ENCODE measurements around the gene ARHGAP44.
"Not testable (repeated sequence)": the region's sequence is repeated elsewhere in the genome, so short reads cannot be mapped to it uniquely, and the experiment has no call there.

The ARHGAP44 gene

GRCh38 chr17:12964840-12965239 lies 175.5 kb downstream of the ARHGAP44 start:
- no peak for DNase-seq (ENCODE audit: low spot score)

- DNase-seq (ENCODE audit: low spot score) = no peak
These were observed 176.7 kb downstream of the ARHGAP44 start for GRCh38 chr17:12965988-12966387.

- no peak for DNase-seq (ENCODE audit: low spot score)
These were observed 177.1 kb downstream of the ARHGAP44 start for GRCh38 chr17:12966413-12966812.

GRCh38 chr17:12967962-12968361 lies 178.7 kb downstream of the ARHGAP44 start:
- DNase-seq (ENCODE audit: low spot score) = no peak

GRCh38 chr17:12973496-12974004 lies 184.3 kb downstream of the ARHGAP44 start:
- DNase-seq (ENCODE audit: low spot score) = no peak

GRCh38 chr17:12974005-12974531 lies 184.8 kb downstream of the ARHGAP44 start:
- no peak for DNase-seq (ENCODE audit: low spot score)

GRCh38 chr17:12977008-12977751 lies 187.9 kb downstream of the ARHGAP44 start:
- DNase-seq (ENCODE audit: low spot score) = no peak

GRCh38 chr17:12978787-12979186 lies 189.5 kb downstream of the ARHGAP44 start:
- not testable (repeated sequence) for DNase-seq (ENCODE audit: low spot score)

- no peak for DNase-seq (ENCODE audit: low spot score)
These were observed 189.9 kb downstream of the ARHGAP44 start for GRCh38 chr17:12979246-12979645.

- DNase-seq (ENCODE audit: low spot score) = no peak
These were observed 190.7 kb downstream of the ARHGAP44 start for GRCh38 chr17:12979826-12980500.

- DNase-seq (ENCODE audit: low spot score) = no peak
These were observed 192.9 kb downstream of the ARHGAP44 start for GRCh38 chr17:12982224-12982623.

GRCh38 chr17:12983991-12984884 lies 194.9 kb downstream of the ARHGAP44 start:
- DNase-seq (ENCODE audit: low spot score) = no peak

- DNase-seq (ENCODE audit: low spot score) = no peak
These were observed 196.4 kb downstream of the ARHGAP44 start for GRCh38 chr17:12985431-12986293.

GRCh38 chr17:12987120-12987519 lies 197.8 kb downstream of the ARHGAP44 start:
- DNase-seq (ENCODE audit: low spot score) = no peak

GRCh38 chr17:12990041-12990808 lies 200.9 kb downstream of the ARHGAP44 start:
- no peak for DNase-seq (ENCODE audit: low spot score)

- no peak for DNase-seq (ENCODE audit: low spot score)
These were observed 201.6 kb downstream of the ARHGAP44 start for GRCh38 chr17:12990926-12991325.

- no peak for DNase-seq (ENCODE audit: low spot score)
These were observed 203.4 kb downstream of the ARHGAP44 start for GRCh38 chr17:12992676-12993075.

GRCh38 chr17:12993631-12994030 lies 204.3 kb downstream of the ARHGAP44 start:
- no peak for DNase-seq (ENCODE audit: low spot score)

GRCh38 chr17:12994341-12995074 lies 205.2 kb downstream of the ARHGAP44 start:
- DNase-seq (ENCODE audit: low spot score) = no peak
